Hepatocyte (in vitro differentiated cells): Measurements from ENCODE around the gene EYA3.

Experiments
- CTCF ChIP-seq: fragments of 200-600 bp; sonication (generic); IDR thresholded peaks from 2 replicates; pipeline ENCODE4 v1.5.1; 2016; ENCODE audit warnings: antibody characterized with exemption, mild to moderate bottlenecking; ENCODE audit not compliant: poor library complexity
- EZH2 ChIP-seq: fragments of 200-600 bp; sonication (generic); IDR thresholded peaks from 2 replicates; pipeline ENCODE4 v1.6.1; 2016; ENCODE audit warnings: antibody characterized with exemption, mild to moderate bottlenecking, borderline replicate concordance
- EZH2phosphoT487 ChIP-seq: fragments of 200-600 bp; sonication (generic); IDR thresholded peaks from one replicate; pipeline ENCODE4 v1.6.1; 2018; ENCODE audit warnings: antibody characterized with exemption, mild to moderate bottlenecking, low read depth, moderate library complexity; ENCODE audit not compliant: unreplicated experiment, severe bottlenecking

- no peak for TF ChIP-seq EZH2phosphoT487
- no peak for TF ChIP-seq CTCF
- no peak for TF ChIP-seq EZH2
Observed at GRCh38 chr1:27973771-27974416, 114.5 kb downstream of the EYA3 start.
